Left renal cortex interstitium (tissue), 4 donors: ENCODE data around the gene METTL27. TPM values are rescaled to one million over a fixed set of nuclear protein-coding genes. Genes with fewer than 3 reads are reported as not detected.
"Not testable (repeated sequence)": the region's sequence is repeated elsewhere in the genome, so short reads cannot be mapped to it uniquely, and the experiment has no call there.

Experiments used
- DNase-seq, 4 donors: peaks; one replicate each; pipeline ENCODE4 v3.0.0-alpha.2; 2013; ENCODE audit warnings: low read depth in 4 of 4, low spot score in 2 of 4, missing footprints in 1 of 4
- polyA plus RNA-seq, 4 donors: library from polyadenylated mRNA; unstranded; fragments of 120-200 nt; gene quantifications; one replicate each; pipeline ENCODE4 v1.2.1, GENCODE V29; 2013; ENCODE audit not compliant: insufficient read length in 4 of 4

METTL27 gene
- 10 to 100 TPM in 2 of 4 donors, 1 to 10 TPM in 2; 3.6 to 17.9 (median 10.1) TPM for polyA plus RNA-seq

GRCh38 chr7:73842067-73842976 is at the start of gene METTL27:
Gene METTL27, minus strand, starts transcription at chr7:73842516. Its CDS starts 376 bp downstream, at chr7:73842140.
- DNase-seq, result peak in 2 of 4 donors; percentile 83 to 92

GRCh38 chr7:73891178-73891885 is 49.0 kb upstream of the METTL27 start:
- DNase-seq, result no peak

GRCh38 chr7:73890555-73891147 is 48.3 kb upstream of the METTL27 start:
- no peak for DNase-seq

GRCh38 chr7:73888959-73889358 is 46.6 kb upstream of the METTL27 start:
- no peak for DNase-seq

- DNase-seq, result no peak
Observed at GRCh38 chr7:73887762-73888161, 45.4 kb upstream of the METTL27 start.

GRCh38 chr7:73885975-73886798 is 43.9 kb upstream of the METTL27 start:
- no peak for DNase-seq

- DNase-seq, result no peak
Observed at GRCh38 chr7:73885433-73885974, 43.2 kb upstream of the METTL27 start.

- not testable (repeated sequence) for DNase-seq
Observed at GRCh38 chr7:73884867-73885422, 42.6 kb upstream of the METTL27 start.

GRCh38 chr7:73882047-73882402 is 39.7 kb upstream of the METTL27 start:
- DNase-seq, result no peak

GRCh38 chr7:73881352-73882046 is 39.2 kb upstream of the METTL27 start:
- DNase-seq, result no peak

- no peak for DNase-seq
Observed at GRCh38 chr7:73880755-73881328, 38.5 kb upstream of the METTL27 start.

- DNase-seq, result no peak
Observed at GRCh38 chr7:73879977-73880681, 37.8 kb upstream of the METTL27 start.

GRCh38 chr7:73876973-73877372 is 34.7 kb upstream of the METTL27 start:
- DNase-seq, result no peak

- DNase-seq, result no peak
Observed at GRCh38 chr7:73876361-73876760, 34.0 kb upstream of the METTL27 start.

GRCh38 chr7:73872056-73872908 is 30.0 kb upstream of the METTL27 start:
- no peak for DNase-seq

GRCh38 chr7:73871163-73872011 is 29.1 kb upstream of the METTL27 start:
- DNase-seq, result no peak
